ENCODE measurements around the gene FBXW8. TPM values are rescaled to one million over a fixed set of nuclear protein-coding genes. Genes with fewer than 3 reads are reported as not detected.

The FBXW8 gene
- total and polyA plus RNA-seq, 2 donors (not counting 1 experiment from before 2014, with no cell fraction given), result 12.1 to 23.5 TPM

GRCh38 chr12:116959198-116959460 is 48.4 kb downstream of the FBXW8 start:
- H3K4me1 ChIP-seq (ENCODE audit: control insufficient read depth in 2 of 2, insufficient read depth in 2 of 2, low read length in 2 of 2), result peaks cover 8 to 12% of the 10 kb centered on the region in 2 donors
- H3K9ac ChIP-seq (ENCODE audit: low read length), result no peak overlapping the region
- Mint-ChIP-seq H3K9me3 (ENCODE audit: insufficient read depth) (no peaks in the 10 kb centered on the region), H3K27ac (no peak overlapping the region), H3K4me1 (peaks cover 19% of the 10 kb centered on the region), H3K4me3 (no peak overlapping the region), H3K27me3 (no peaks in the 10 kb centered on the region)
- no peak overlapping the region for H3K4me2 ChIP-seq (replicated peaks; ENCODE audit: low read depth, low read length, poor library complexity, severe bottlenecking)
- ATAC-seq (ENCODE audit: low read depth), result no peak
- H3K27me3 ChIP-seq (replicated peaks in 1 of 4; ENCODE audit: control extremely low read depth in 1 of 4, control insufficient read depth in 3 of 4, insufficient read depth in 4 of 4, low read length in 3 of 4), result no peaks in the 10 kb centered on the region
- WGBS (ENCODE audit: insufficient coverage), result no CpG with 5 or more reads among the region's 2 CpGs
- no peaks in the 10 kb centered on the region for H3K9me3 ChIP-seq (ENCODE audit: control extremely low read depth in 1 of 3, control insufficient read depth in 2 of 3, insufficient read depth in 1 of 3, low read length in 2 of 3)
- H3K27ac ChIP-seq (ENCODE audit: low read length in 2 of 2), result no peak overlapping the region
- no peaks in the 10 kb centered on the region for H3K79me2 ChIP-seq (ENCODE audit: control insufficient read depth, insufficient read depth, low read length)
- H4K20me1 ChIP-seq (ENCODE audit: control insufficient read depth, insufficient read depth, low read length, poor library complexity, severe bottlenecking), result peaks cover 7% of the 10 kb centered on the region
- DNase-seq, result no peak
- intact Hi-C loops (cut with micrococcal nuclease), result no loop called here
- H3K36me3 ChIP-seq (replicated peaks in 1 of 2; ENCODE audit: control extremely low read depth in 1 of 2, control insufficient read depth in 1 of 2, extremely low read depth in 1 of 2, insufficient read depth in 2 of 2, low read length in 1 of 2), result peaks cover 0 to 11% of the 10 kb centered on the region in 2 experiments
- no peak overlapping the region for H3K4me3 ChIP-seq (ENCODE audit: control extremely low read depth in 1 of 5, extremely low read depth in 1 of 5, insufficient read depth in 1 of 5, low read depth in 2 of 5, low read length in 4 of 5)
- POLR2A ChIA-PET, result no interaction called here
- H2AFZ ChIP-seq (ENCODE audit: insufficient read depth, low read depth, low read length, poor library complexity, severe bottlenecking), result no peak overlapping the region
- CTCF ChIA-PET, result interaction anchor here (1.2 kb wide), 1 partner anchor 256 kb away, joined by 3 read pairs; no protein-coding TSS in a partner anchor
- no peak for TF ChIP-seq EZH2 (IDR thresholded peaks at IDR 0.05; ENCODE audit: borderline replicate concordance, insufficient read depth, low read depth, low read length, poor library complexity, severe bottlenecking)
- TF ChIP-seq CTCF (IDR thresholded peaks at IDR 0.05), result no peak

- DNase-seq (no peak), ATAC-seq (ENCODE audit: low read depth) (no peak)
- POLR2A ChIA-PET, result no interaction called here
- TF ChIP-seq CTCF (IDR thresholded peaks at IDR 0.05) (no peak), EZH2 (IDR thresholded peaks at IDR 0.05; ENCODE audit: borderline replicate concordance, insufficient read depth, low read depth, low read length, poor library complexity, severe bottlenecking) (no peak)
- peaks cover 0 to 18% of the 10 kb centered on the region in 2 experiments for H3K36me3 ChIP-seq (replicated peaks in 1 of 2; ENCODE audit: control extremely low read depth in 1 of 2, control insufficient read depth in 1 of 2, extremely low read depth in 1 of 2, insufficient read depth in 2 of 2, low read length in 1 of 2)
- WGBS (ENCODE audit: insufficient coverage), result 92% methylated on average over 3 of the region's 5 CpGs
- no peak overlapping the region for H3K4me3 ChIP-seq (ENCODE audit: control extremely low read depth in 1 of 5, extremely low read depth in 1 of 5, insufficient read depth in 1 of 5, low read depth in 2 of 5, low read length in 4 of 5)
- no peak overlapping the region for H3K4me2 ChIP-seq (replicated peaks; ENCODE audit: low read depth, low read length, poor library complexity, severe bottlenecking)
- H3K4me1 Mint-ChIP-seq, result peaks cover 19% of the 10 kb centered on the region
- H3K27me3 ChIP-seq (replicated peaks in 1 of 4; ENCODE audit: control extremely low read depth in 1 of 4, control insufficient read depth in 3 of 4, insufficient read depth in 4 of 4, low read length in 3 of 4), result no peaks in the 10 kb centered on the region
- H3K9me3 ChIP-seq (ENCODE audit: control extremely low read depth in 1 of 3, control insufficient read depth in 2 of 3, insufficient read depth in 1 of 3, low read length in 2 of 3), result no peaks in the 10 kb centered on the region
- peaks cover 7% of the 10 kb centered on the region for H4K20me1 ChIP-seq (ENCODE audit: control insufficient read depth, insufficient read depth, low read length, poor library complexity, severe bottlenecking)
- H3K27ac ChIP-seq (ENCODE audit: low read length in 2 of 2), result no peak overlapping the region
- no peak overlapping the region for H3K9ac ChIP-seq (ENCODE audit: low read length)
- H2AFZ ChIP-seq (ENCODE audit: insufficient read depth, low read depth, low read length, poor library complexity, severe bottlenecking), result no peak overlapping the region
- H3K4me1 ChIP-seq (ENCODE audit: control insufficient read depth in 2 of 2, insufficient read depth in 2 of 2, low read length in 2 of 2), result peaks cover 8 to 12% of the 10 kb centered on the region in 2 donors
- no peak overlapping the region for H3K27ac Mint-ChIP-seq
- no peaks in the 10 kb centered on the region for H3K9me3 Mint-ChIP-seq (ENCODE audit: insufficient read depth)
- CTCF ChIA-PET, result interaction anchor here (1.2 kb wide), 1 partner anchor 256 kb away, joined by 3 read pairs; no protein-coding TSS in a partner anchor
- no peaks in the 10 kb centered on the region for H3K27me3 Mint-ChIP-seq
- no peaks in the 10 kb centered on the region for H3K79me2 ChIP-seq (ENCODE audit: control insufficient read depth, insufficient read depth, low read length)
- intact Hi-C loops (cut with micrococcal nuclease), result no loop called here
- no peak overlapping the region for H3K4me3 Mint-ChIP-seq
Measured at GRCh38 chr12:116959845-116960514, 49.2 kb downstream of the FBXW8 start.
